HG02678 (cell line): ENCODE results near the gene GCGR.

ENCODE experiments used
- ATAC-seq: cut with Tn5 transposase; IDR thresholded peaks from one replicate; pipeline ENCODE4 v1.9.1; 2021; ENCODE audit warnings: mild to moderate bottlenecking, moderate library complexity; ENCODE audit not compliant: unreplicated experiment

Gene GCGR

DNA sequence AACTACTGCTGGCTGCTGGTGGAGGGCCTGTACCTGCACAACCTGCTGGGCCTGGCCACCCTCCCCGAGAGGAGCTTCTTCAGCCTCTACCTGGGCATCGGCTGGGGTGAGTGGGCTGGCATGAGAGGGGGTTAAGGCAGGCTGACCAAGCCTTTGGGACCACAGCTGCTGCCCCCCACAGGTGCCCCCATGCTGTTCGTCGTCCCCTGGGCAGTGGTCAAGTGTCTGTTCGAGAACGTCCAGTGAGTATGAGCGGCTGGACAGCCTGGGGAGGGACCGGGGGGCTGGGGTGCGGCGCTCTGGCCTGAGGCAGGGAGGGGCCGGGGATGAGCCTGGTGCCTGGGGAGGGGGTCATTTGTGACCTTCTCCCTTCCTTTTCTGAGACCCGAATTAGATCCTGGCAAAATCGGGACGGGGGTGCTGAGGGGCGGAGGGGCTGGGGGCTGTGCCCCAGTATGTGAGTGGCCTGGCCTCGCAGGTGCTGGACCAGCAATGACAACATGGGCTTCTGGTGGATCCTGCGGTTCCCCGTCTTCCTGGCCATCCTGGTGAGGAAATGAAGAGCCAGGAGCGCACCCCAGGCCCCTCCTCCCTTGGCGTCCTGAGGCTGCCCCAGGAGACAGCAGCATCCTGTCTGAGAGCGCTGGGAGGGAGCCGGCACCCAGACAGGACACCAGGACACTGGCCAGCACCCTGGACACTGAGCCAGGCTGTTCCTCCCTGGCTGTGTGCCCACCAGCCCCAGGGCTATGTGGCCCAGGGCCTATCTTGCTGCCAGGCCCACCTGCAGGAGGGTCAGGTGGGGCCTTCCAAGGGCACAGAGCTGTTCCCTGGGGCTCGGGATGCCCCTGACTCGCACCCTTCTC is 8.0 kb downstream of the GCGR start:
- ATAC-seq: no peak

DNA sequence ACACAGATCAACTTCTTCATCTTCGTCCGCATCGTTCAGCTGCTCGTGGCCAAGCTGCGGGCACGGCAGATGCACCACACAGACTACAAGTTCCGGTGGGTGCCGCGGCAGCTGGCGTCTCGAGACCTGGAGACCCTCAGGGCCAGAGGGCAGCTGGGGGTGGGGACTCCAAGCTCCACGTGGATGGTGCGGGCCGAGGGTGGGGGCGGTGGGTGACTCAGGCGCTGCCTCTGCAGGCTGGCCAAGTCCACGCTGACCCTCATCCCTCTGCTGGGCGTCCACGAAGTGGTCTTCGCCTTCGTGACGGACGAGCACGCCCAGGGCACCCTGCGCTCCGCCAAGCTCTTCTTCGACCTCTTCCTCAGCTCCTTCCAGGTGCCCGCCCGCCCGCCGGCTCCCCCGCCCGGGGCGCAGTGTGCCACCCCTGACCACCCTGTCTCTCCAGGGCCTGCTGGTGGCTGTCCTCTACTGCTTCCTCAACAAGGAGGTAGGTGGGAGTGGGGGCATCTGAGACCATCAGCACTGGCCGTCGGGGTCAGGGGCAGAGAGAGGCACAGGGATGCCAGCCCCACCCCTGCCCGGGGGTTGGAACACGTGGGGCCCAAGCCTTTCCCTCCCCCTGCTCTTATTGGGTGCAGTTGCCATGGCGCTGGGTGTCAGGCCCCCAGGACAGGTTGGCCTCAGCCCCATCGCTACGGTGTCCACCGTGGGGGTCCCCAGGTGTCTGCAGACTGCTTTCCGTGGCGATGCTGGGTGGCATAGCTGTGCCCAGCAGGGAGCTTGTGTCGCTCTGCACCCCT is 8.8 kb downstream of the GCGR start:
- ATAC-seq: no peak

DNA sequence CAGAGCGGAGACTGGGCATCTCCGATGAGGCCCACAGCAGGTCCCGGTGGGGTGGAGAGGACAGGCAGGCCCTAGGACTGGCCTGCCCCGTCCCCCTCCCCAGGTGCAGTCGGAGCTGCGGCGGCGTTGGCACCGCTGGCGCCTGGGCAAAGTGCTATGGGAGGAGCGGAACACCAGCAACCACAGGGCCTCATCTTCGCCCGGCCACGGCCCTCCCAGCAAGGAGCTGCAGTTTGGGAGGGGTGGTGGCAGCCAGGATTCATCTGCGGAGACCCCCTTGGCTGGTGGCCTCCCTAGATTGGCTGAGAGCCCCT is 9.4 kb downstream of the GCGR start:
- ATAC-seq: no peak

DNA sequence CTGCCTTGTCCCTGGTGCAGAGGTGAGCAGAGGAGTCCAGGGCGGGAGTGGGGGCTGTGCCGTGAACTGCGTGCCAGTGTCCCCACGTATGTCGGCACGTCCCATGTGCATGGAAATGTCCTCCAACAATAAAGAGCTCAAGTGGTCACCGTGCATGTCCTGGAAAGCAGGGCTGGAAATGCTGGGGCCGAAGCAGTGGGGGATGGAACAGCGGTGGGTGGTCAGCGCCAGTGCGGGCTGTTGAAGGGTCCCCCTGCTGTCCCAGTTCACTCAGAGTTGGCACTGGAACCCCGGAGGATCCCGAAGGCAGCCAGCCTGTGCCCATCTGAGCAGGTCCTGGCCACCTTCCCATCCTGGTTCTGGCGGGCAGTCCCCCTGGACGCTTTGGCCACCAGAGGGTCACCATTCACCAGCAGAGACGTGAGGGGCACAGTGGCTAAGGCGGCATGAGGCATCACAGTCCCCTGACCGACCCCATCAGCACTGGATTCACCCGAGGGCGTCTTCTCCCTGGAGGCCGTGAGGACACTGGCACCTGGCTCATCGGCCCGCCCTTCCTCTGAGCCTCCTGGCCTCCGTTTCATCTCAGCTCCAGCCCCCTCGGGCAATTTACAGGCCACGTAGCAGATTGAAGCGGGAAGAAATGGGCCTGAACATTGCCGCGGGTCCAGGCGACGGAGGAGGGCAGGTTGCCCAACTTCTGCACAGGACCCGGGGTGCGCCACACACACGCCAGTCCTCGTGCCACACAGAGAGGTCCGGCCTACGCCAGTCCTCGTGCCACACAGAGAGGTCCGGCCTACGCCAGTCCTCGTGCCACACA is 10.1 kb downstream of the GCGR start:
- no peak for ATAC-seq

DNA sequence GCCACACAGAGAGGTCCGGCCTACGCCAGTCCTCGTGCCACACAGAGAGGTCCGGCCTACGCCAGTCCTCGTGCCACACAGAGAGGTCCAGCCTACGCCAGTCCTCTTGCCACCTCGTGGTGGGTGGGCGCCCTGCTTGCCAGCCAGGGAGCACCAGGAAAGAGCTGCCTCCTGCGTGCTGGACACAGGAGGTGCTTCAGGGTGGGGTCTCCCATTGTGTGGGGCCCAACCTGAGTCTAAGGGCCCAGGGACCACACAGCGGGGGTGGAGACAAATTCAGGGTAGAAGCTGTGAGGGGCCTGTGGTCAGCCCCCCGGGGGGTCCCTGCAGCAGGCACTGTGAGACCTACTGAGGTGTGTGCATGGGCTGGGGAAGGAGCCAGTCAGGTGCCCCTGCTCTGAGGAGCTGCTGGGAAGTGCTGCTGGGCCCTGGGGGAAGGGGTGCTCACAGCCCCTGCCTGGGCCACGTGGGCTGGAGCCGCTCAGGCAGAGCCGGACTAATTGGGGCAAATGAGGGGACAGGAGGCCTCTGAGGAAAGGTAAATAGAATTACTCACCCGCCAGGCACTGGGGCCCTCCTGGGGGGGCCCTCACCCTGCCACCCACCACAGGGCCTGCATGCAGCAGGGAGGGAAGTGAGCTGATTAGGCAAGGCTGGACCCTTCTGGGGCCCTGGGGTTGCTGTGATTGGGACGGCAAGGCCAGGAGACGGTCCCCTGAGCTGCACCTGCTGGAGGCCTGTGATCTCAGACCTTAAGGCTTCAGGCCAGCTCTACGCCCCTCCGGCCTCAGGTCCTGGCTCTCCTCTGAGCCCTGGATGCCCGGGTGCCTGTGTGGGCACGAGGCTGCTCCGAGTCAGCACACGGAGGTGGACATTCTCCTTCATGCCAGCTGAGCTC is 11.0 kb downstream of the GCGR start:
- ATAC-seq: no peak

DNA sequence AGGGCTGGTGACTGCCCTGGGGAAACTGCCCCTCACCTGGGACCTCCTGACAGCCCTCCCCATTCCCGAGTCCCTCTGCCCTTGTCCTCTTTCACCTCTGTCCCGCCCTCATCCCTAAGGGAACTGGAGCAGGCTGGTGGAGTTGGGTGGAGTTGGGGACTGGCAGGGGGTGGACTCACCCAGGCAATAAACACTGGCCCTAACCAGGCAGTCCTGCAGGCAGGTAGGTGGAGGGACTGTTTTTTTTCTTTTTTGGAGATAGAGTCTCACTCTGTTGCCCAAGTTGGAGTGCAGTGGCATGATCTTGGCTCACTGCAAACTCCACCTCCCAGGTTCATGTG is 11.7 kb downstream of the GCGR start:
- no peak for ATAC-seq

DNA sequence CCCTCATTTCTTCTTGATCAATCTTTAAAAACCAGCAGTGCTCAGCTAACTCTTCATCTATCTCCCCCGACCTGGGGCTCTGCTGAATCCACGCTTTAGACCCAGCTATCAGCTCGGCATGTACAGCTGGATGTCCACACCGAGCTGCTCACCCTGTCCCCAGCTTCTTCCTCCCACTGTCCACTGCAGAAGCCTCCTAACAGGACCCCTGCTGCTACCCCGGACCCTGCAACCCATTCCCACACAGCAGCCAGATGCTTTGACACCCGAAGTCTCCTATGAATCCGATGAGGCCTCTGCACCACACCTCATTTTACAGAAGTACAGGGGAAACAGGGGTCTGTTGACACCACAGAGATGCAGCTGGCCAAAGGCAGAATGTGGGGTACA is 13.8 kb downstream of the GCGR start:
- no peak for ATAC-seq

DNA sequence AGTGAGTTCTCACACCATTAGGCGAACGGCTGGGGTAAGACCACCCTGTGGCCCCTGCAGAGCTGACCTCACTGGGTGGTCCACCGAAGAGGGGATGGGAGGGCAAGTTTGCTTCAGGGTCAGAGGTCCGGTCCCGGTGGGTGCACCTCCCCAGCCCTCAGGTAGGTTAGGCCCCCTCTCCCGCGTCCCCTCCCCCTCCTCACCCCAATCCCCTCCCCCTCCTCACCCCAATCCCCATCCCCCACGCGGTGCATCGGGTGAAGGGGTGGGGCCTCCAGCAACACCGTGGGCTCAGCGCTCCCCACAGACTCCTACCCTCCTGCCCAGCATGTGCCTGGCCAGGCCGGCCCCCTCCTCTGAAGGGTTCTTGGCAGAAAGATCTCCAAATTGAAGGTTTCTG is 15.8 kb downstream of the GCGR start:
- ATAC-seq: no peak

DNA sequence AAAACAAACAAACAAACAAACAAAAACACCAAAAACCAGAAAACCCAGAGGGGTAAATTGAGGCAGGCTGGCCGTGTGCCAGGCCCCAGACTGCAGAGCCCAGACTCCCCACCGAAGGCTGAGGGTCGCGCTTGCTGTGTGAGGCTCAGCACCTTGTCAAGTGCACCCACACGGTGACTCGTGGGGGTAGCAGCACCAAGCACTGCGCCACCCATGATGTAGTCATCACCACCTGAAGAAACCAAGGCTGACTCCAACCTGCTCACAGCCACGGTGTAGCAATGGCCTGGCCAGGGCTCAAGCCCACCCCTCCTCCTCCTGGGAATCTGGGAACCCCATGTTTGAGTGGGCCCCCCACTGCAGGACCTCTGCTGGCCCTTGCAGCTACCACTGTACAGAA is 17.2 kb downstream of the GCGR start:
- no peak for ATAC-seq

DNA sequence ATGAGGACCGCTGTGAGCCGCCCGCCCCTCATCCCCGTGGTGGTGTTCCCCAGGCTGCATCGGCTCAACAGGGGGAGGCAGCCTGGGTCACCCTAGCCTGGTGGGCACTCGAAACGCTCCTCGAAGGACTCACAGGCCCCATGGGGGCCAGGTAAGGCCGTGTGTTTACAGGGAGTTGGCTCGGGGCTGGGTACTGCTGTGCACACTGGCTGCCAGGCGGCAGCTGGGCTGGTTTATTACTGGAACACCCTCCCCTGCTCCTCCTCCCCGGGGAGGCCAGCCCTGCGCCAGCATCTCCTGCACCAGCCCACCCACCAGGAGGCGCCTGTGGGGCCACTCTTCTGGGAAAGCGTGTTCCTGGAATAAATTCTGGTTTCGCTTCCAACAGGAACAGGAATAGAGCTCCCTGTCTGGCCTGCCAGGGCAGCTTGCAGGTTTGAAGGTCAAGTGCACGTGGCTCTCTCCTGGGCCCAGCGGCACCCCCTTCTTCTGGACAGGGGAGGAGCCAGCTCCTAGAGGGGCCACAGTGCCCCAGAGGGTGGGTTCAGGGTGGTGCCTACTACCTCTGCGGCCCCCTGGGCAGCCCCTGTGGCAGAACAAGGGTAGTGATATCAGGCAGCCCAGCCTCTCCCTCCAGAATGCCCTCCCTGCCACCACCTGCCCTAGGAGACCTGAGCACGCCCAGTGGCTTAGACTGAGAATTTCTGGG is 17.8 kb downstream of the GCGR start:
- ATAC-seq: no peak

DNA sequence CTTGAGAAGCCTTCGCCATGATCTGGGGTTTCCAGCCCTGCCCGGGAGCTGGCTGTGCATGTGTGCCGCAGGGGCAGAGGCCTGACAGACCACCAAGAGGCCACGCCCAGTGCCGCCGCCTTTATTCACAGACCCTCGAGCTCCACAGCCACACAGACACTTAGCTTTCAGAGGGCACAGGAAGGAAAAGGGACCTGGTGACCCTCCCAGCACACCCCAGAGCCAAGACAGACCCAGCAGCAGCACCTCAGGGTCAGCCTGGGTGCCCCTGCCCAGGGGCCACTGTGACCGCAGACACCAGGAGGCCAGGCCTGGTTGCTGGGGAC is 18.3 kb downstream of the GCGR start:
- no peak for ATAC-seq

DNA sequence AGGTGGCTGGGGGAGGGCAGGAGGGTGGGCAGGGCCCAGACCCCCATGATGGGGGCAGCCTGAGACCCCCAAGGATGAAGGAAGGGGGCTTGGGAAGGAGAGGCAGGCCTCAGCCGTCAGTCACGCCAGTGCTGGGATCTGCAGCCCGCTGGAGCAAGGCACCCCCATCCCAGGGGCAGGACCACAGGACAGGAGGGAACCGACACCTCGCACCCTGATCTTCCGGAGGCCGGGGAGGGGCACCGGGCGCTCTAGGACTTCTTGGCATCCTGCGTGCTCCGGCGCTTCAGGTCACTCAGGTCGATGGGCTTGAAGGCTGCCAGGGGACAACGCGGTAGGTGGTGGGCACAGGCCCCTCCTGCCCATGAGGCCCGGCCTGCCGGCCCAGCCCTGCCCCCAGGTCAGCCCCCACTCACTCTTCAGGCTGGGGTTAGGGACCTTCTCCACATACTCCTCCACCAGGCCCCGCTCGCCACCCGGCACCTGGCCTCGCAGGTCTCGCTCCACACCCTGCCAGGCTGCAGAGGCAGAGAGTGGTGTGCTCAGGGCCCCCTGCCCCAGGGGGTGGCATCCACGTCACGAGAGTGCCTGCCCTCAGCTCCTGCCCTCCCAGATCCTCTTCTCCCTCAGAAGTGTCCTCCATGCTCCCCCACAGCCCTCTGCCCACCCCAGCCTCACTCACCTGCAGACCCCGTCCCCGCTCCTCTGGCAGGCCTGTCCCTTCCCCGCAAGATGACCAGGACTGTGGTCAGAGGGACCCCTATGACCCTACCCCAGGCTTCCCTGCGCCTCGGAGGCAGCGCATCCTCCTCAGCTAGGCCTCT is 19.3 kb downstream of the GCGR start:
- no peak for ATAC-seq

DNA sequence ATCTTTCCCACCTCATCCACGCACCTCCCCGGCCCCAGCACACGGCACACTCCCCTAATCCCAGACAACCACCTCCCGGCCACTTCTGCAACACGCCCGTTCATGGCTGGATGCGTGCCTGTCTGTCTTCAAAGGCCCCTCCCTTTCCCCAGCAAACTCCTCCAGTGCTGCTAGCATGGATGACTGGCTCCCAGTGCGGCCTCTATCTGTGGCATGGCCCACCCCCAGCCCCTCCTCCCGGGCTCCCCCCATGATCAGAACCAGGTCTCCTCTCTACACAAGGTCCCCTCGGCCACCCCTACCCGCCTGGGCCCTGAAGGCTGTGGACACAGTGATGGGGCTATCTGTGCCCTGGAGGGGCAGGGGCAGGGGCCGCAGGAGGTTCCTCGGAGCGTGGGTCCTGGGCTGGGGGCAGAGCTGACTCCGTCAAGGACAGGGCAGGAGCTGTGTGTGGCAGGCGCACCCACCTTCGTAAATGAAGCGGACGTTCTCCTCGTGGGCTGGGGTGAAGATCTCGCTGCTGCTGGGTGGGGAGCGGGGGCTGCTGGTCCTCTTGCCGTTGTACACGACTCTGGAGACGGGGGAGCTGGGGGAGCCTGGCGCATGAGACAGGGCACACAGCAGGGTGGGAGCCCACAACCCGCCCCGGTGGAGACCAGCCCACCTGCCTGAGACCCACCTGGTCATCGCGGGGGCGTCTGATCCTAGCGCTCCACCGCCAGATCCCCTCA is 20.0 kb downstream of the GCGR start:
- no peak for ATAC-seq

DNA sequence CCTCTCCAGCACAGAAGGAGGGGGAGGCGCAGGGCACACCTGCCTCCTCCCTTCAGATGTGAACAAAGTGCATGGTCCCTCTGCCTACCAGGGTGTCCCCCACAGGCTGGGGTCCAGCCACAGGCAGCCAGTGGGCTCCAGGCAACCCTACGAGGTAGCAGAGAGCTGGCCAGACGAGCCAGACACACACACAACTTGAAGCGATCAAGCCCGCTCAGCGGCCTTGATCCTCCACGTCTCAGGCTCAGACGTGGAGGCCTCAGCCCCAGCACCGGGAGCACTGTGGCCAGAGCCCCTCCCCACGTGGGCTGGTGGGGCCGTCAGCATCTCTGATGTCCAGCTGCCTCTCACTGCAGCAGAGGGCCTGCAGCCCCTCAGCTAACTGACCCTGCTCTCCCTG is 20.6 kb downstream of the GCGR start:
- ATAC-seq: no peak

DNA sequence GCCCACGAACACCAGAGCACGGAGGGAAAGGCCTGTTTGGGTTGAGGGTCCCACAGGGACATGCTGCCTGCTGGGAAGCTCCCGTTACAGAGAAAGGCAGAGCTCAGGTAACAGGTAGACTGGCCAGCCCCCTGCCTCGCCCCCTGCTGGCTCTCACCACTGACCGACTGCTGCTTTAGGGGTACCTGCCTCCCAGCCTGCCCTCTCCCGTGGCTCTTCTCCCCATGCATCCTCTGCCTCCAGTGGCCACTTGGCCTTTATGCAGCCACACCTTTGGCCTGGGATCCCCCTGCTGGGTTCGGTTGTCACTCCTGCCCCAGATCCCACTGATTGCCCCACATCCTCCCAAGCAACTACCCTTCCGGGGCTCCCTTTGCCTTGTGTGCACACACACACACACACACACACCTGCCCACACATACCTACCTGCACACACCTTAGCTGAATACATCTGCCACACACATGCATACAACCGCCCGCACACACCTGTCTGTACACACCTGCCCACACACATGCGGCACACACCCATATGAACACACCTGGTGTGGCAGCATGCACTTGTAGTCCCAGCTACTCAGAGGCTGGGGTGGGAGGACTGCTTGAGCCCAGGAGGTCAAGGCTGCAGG is 22.0 kb downstream of the GCGR start:
- no peak for ATAC-seq

DNA sequence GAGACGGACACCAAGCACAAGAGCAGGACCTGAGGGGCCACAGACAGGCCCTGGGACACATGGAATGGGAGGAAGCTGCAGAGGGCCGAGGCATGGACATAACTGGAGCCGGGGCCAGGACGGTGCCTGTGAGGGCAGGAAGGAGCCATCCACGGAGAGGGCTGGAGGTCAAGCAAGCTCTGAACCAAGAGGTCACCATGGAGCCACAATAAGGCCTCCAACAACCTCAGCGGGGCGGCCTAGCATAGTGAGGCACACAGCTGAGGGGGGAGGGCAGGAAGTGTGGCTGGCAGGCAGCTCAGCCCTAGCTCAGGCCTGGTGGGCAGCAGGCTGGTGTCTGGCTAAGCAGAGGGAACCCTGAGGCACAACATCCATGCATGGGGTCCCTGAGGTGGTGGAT is 24.7 kb downstream of the GCGR start:
- no peak for ATAC-seq

DNA sequence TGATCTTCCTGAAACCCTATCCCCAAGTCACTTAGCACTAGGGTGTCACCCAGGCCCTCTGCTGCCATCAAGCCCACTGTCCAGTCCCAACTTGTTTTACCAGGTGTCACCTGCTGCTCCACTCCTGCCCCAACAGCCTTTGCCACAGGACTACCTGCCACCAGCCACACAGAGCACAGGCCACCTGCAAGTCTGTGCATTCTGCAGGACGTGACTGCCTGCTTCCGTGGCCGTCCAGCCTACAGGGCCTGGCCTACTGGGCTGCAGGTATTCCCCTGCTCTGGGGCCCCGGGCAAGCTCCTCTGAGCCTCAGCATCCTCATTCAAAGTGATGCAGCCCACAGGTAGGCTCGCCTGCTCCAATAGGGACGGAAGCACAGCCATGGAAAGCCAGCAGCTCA is 25.9 kb downstream of the GCGR start:
- ATAC-seq: no peak

DNA sequence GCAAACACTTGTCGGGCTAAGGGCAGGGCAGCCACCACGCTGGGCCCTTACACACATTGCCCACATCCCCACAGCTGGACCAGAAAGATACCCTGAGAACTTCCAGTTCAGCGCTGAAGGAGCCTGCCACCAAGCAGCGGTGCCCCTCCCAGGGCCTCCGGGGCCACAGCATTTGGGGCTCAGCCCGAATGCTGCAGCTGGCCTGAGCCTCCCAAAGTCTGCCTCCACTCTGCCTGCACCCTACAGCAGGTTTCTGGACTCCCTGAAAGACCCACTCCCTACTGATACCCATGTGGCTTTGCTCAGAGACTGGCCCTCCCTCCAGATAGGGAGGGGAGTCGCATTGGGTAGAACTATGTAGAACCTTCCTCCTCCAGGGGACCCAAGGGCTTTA is 27.6 kb downstream of the GCGR start:
- no peak for ATAC-seq
